IMR-90 (cell line): ENCODE results near the gene NRP1. TPM values are rescaled to one million over a fixed set of nuclear protein-coding genes. Genes with fewer than 3 reads are reported as not detected.

ENCODE experiments used
- ATAC-seq: fragments of 200-7000 bp; cut with Tn5 transposase; 2 replicates; pipeline ENCODE4 v1.9.1; 2020; ENCODE audit warnings: low read depth, mild to moderate bottlenecking, moderate library complexity
- BruUV-seq: library from RNA; stranded (reverse); fragments of 400-500 nt; replicated peaks from 2 replicates; lab custom pipeline; 2021; lab: Mats Ljungman, UMichigan
- CTCF ChIA-PET: fragments of 300-600 bp; formaldehyde crosslinking; extraction: SDS; loops from one replicate; lab custom pipeline; 2021; ENCODE audit warnings: antibody characterized with exemption; lab: Yijun Ruan, JAX
- POLR2A ChIA-PET: fragments of 300-600 bp; sonication (Branson Sonifier 250); formaldehyde crosslinking; loops from one replicate; lab custom pipeline; 2022; ENCODE audit warnings: antibody characterized with exemption; ENCODE audit not compliant: unreplicated experiment; lab: Charles Lee
- DNase-seq: peaks from one replicate; pipeline ENCODE4 v3.0.0; 2013
- H2AFZ ChIP-seq: replicated peaks from 2 replicates; pipeline ENCODE3; 2013; ENCODE audit warnings: low read length, mild to moderate bottlenecking; ENCODE audit not compliant: poor library complexity
- H2AK5ac ChIP-seq: 2 replicates; pipeline ENCODE4 v1.6.1; 2013; ENCODE audit warnings: low read depth, low read length, inconsistent platforms
- H2AK9ac ChIP-seq: replicated peaks from 2 replicates; pipeline ENCODE3; 2013; ENCODE audit warnings: mild to moderate bottlenecking, low read depth, low read length, moderate library complexity; ENCODE audit not compliant: poor library complexity
- H2BK120ac ChIP-seq: 2 replicates; pipeline ENCODE4 v1.6.1; 2013; ENCODE audit warnings: low read depth, low read length, inconsistent platforms
- H2BK15ac ChIP-seq: 3 replicates; pipeline ENCODE4 v1.6.1; 2013; ENCODE audit warnings: low read depth, low read length, inconsistent platforms
- H2BK20ac ChIP-seq: 2 replicates; pipeline ENCODE4 v1.6.1; 2013; ENCODE audit warnings: low read depth, mild to moderate bottlenecking, inconsistent platforms, low read length, moderate library complexity
- H2BK5ac ChIP-seq: 2 replicates; pipeline ENCODE4 v1.6.1; 2013; ENCODE audit warnings: mild to moderate bottlenecking, low read depth, low read length, inconsistent platforms; ENCODE audit not compliant: poor library complexity, severe bottlenecking
- H3K14ac ChIP-seq: replicated peaks from 2 replicates; pipeline ENCODE4 v1.6.1; 2013; ENCODE audit warnings: low read depth, low read length, inconsistent platforms
- H3K18ac ChIP-seq: 2 replicates; pipeline ENCODE4 v1.6.1; 2013; ENCODE audit warnings: low read depth, low read length, control low read depth
- H3K23ac ChIP-seq: 2 replicates; pipeline ENCODE4 v1.6.1; 2013; ENCODE audit warnings: low read depth, low read length, inconsistent platforms
- H3K27ac ChIP-seq: 2 replicates; pipeline ENCODE4 v1.5.1; 2013; ENCODE audit warnings: mild to moderate bottlenecking, control low read depth, low read length; ENCODE audit not compliant: insufficient read depth
- H3K27me3 ChIP-seq: 2 replicates; pipeline ENCODE4 v1.6.1; 2013; ENCODE audit warnings: low read length; ENCODE audit not compliant: control insufficient read depth, insufficient read depth
- H3K36me3 ChIP-seq: 2 replicates; pipeline ENCODE4 v1.6.1; 2013; ENCODE audit warnings: low read length, mixed read lengths; ENCODE audit not compliant: control insufficient read depth, insufficient read depth
- H3K4ac ChIP-seq: 2 replicates; pipeline ENCODE4 v1.6.1; 2013; ENCODE audit warnings: low read depth, low read length, inconsistent platforms
- H3K4me1 ChIP-seq: 2 replicates; pipeline ENCODE4 v1.6.1; 2013; ENCODE audit warnings: low read length, mixed read lengths; ENCODE audit not compliant: control insufficient read depth, insufficient read depth
- H3K4me2 ChIP-seq: 2 replicates; pipeline ENCODE4 v1.6.1; 2013; ENCODE audit warnings: low read depth, mild to moderate bottlenecking, control low read depth, low read length, moderate library complexity
- H3K4me3 ChIP-seq: 2 replicates; pipeline ENCODE4 v1.5.1; 2013; ENCODE audit warnings: low read depth, mild to moderate bottlenecking, control low read depth, low read length, moderate library complexity; ENCODE audit not compliant: insufficient read depth
- H3K56ac ChIP-seq: 2 replicates; pipeline ENCODE4 v1.6.1; 2013; ENCODE audit warnings: low read length, inconsistent platforms; ENCODE audit not compliant: insufficient read depth; ENCODE audit errors: extremely low read depth
- H3K79me1 ChIP-seq, 2 experiments: 2 replicates each; pipeline ENCODE4 v1.6.1; 2013; ENCODE audit warnings: low read length in 2 of 2, inconsistent platforms in 1 of 2, low read depth in 1 of 2
- H3K9ac ChIP-seq: 2 replicates; pipeline ENCODE4 v1.6.1; 2013; ENCODE audit warnings: low read depth, low read length, control low read depth
- H3K9me1 ChIP-seq: 2 replicates; pipeline ENCODE4 v1.6.1; 2013; ENCODE audit warnings: low read length, inconsistent platforms; ENCODE audit not compliant: insufficient read depth
- H3K9me3 ChIP-seq: 2 replicates; pipeline ENCODE4 v1.6.1; 2013; ENCODE audit warnings: low read length; ENCODE audit not compliant: control insufficient read depth, insufficient read depth
- H4K20me1 ChIP-seq: 2 replicates; pipeline ENCODE4 v1.6.1; 2013; ENCODE audit warnings: low read length, inconsistent platforms; ENCODE audit not compliant: insufficient read depth
- H4K5ac ChIP-seq: 2 replicates; pipeline ENCODE4 v1.6.1; 2013; ENCODE audit warnings: mild to moderate bottlenecking, low read depth, low read length, control low read depth
- H4K8ac ChIP-seq, 2 experiments: 2 replicates each; pipeline ENCODE4 v1.6.1; 2013; ENCODE audit warnings: low read depth in 2 of 2, low read length in 2 of 2, control low read depth in 1 of 2, inconsistent platforms in 1 of 2
- H4K91ac ChIP-seq: 2 replicates; pipeline ENCODE4 v1.6.1; 2013; ENCODE audit warnings: low read depth, low read length, inconsistent platforms; ENCODE audit not compliant: insufficient read depth
- BHLHE40 ChIP-seq: fragments of 150-350 bp; IDR thresholded peaks from 2 replicates; pipeline ENCODE4 v1.6.1; 2016; ENCODE audit warnings: mild to moderate bottlenecking, low read depth, low read length
- CEBPB ChIP-seq: IDR thresholded peaks from 2 replicates; pipeline ENCODE4 v1.6.1; 2012; ENCODE audit warnings: low read depth, low read length, improper control_type of control experiment
- CHD1 ChIP-seq: IDR thresholded peaks from 2 replicates; pipeline ENCODE4 v1.6.1; 2012; ENCODE audit warnings: low read depth, low read length, improper control_type of control experiment
- FOS ChIP-seq: fragments of 150-350 bp; IDR thresholded peaks from 2 replicates; pipeline ENCODE4 v1.6.1; 2016; ENCODE audit warnings: low read depth, low read length
- MAFK ChIP-seq: IDR thresholded peaks from 2 replicates; pipeline ENCODE4 v1.6.1; 2012; ENCODE audit warnings: low read depth, low read length, improper control_type of control experiment
- MAZ ChIP-seq: IDR thresholded peaks from 2 replicates; pipeline ENCODE4 v1.6.1; 2012; ENCODE audit warnings: low read depth, mild to moderate bottlenecking, low read length, improper control_type of control experiment, moderate library complexity, borderline replicate concordance
- MXI1 ChIP-seq: IDR thresholded peaks from 2 replicates; pipeline ENCODE4 v1.6.1; 2012; ENCODE audit warnings: low read depth, mild to moderate bottlenecking, low read length, moderate library complexity, borderline replicate concordance
- NFE2L2 ChIP-seq: fragments of 150-350 bp; IDR thresholded peaks from 2 replicates; pipeline ENCODE4 v1.6.1; 2016; ENCODE audit warnings: low read depth, mild to moderate bottlenecking, low read length
- POLR2A ChIP-seq: IDR thresholded peaks from 2 replicates; pipeline ENCODE4 v1.6.1; 2012; ENCODE audit warnings: mild to moderate bottlenecking, low read depth, low read length
- RAD21 ChIP-seq: IDR thresholded peaks from 2 replicates; pipeline ENCODE4 v1.6.1; 2012; ENCODE audit warnings: low read length, improper control_type of control experiment
- RCOR1 ChIP-seq: IDR thresholded peaks from 2 replicates; pipeline ENCODE4 v1.6.1; 2012; ENCODE audit warnings: mild to moderate bottlenecking, low read length, improper control_type of control experiment; ENCODE audit not compliant: insufficient replicate concordance
- RFX5 ChIP-seq: IDR thresholded peaks from 2 replicates; pipeline ENCODE4 v1.8.0; 2012; ENCODE audit warnings: low read depth, mild to moderate bottlenecking, low read length, moderate library complexity
- SMC3 ChIP-seq: fragments of 150-350 bp; IDR thresholded peaks from 2 replicates; pipeline ENCODE4 v1.6.1; 2016; ENCODE audit warnings: low read depth, mild to moderate bottlenecking, antibody characterized with exemption, low read length, moderate library complexity
- WGBS, 2 experiments: methylation state at CpG; one replicate each; pipeline versions ENCODE4 v1.1.5 to v1.1.7; 2013; ENCODE audit warnings: missing lambda C conversion rate in 2 of 2; ENCODE audit not compliant: insufficient read length in 1 of 2; ENCODE audit errors: extremely low coverage in 2 of 2; 5-methylcytosine and 5-hydroxymethylcytosine counted together
- dilution Hi-C: fragments of 300-500 bp; cut with HindIII; formaldehyde crosslinking; loops from one replicate; pipeline ENCODE4 v1.14.3; 2018; ENCODE audit warnings: low sequenced_read_pairs; ENCODE audit not compliant: unreplicated experiment
- in situ Hi-C: fragments of 300-500 bp; cut with MboI; formaldehyde crosslinking; loops from 3 replicates; pipeline ENCODE4 v1.14.3; 2019; ENCODE audit warnings: low sequenced_read_pairs, inconsistent platforms, mixed read lengths
- intact Hi-C: fragments of 100-400 bp; cut with micrococcal nuclease; formaldehyde crosslinking; loops from 2 replicates; pipeline ENCODE4 v1.10.0; 2022
- polyA plus RNA-seq, 3 experiments: library from polyadenylated mRNA; depleted of rRNA; stranded (reverse); fragments of >200 nt; gene quantifications; 2 replicates each; pipeline ENCODE4 v1.2.3, GENCODE V29; 2012; ENCODE audit warnings: low replicate concordance in 1 of 3
- total RNA-seq: library from RNA; depleted of rRNA; stranded (reverse); fragments of >200 nt; gene quantifications from 2 replicates; pipeline ENCODE4 v1.2.3, GENCODE V29; 2012
- TF ChIP-seq, protein P1 (sequence below): conservative IDR thresholded peaks from 2 replicates; pipeline ENCODE4 v1.5.1; 2012; ENCODE audit warnings: mild to moderate bottlenecking, low read depth, low read length, improper control_type of control experiment
- TF ChIP-seq, protein P2 (sequence below): fragments of 150-350 bp; IDR thresholded peaks from 2 replicates; pipeline ENCODE4 v1.6.1; 2017; ENCODE audit warnings: mild to moderate bottlenecking, antibody characterized with exemption, low read length, low read depth
- TF ChIP-seq, protein P3 (sequence below): fragments of 150-350 bp; IDR thresholded peaks from 2 replicates; pipeline ENCODE4 v1.6.1; 2016; ENCODE audit warnings: low read depth, mild to moderate bottlenecking, low read length, moderate library complexity, borderline replicate concordance

Gene NRP1
- total and polyA plus RNA-seq, 2 of the 4 experiments (the other 2 are of a cell fraction) = 108 to 227 TPM

- Histone ChIP-seq H3K4me2 (no peak overlapping the region), H3K14ac (no peak overlapping the region), H3K79me1 (peaks cover 11 to 21% of the 10 kb centered on the region in 2 experiments; a peak in 2 of 4 replicates), H4K91ac (no peak overlapping the region), H3K4ac (no peak overlapping the region), H2BK5ac (no peak overlapping the region), H2AK9ac (no peak overlapping the region), H2BK15ac (no peak overlapping the region), H3K36me3 (peaks cover 38% of the 10 kb centered on the region), H4K5ac (no peak overlapping the region), H2BK20ac (no peak overlapping the region), H3K4me1 (peaks cover 10% of the 10 kb centered on the region), H3K4me3 (no peak overlapping the region), H2AK5ac (no peak overlapping the region), H3K18ac (no peak overlapping the region), H3K27me3 (no peaks in the 10 kb centered on the region), H3K27ac (no peak overlapping the region), H3K9me1 (peaks cover 24% of the 10 kb centered on the region), H3K23ac (no peak overlapping the region), H4K20me1 (no peaks in the 10 kb centered on the region), H2AFZ (no peak overlapping the region), H2BK120ac (no peak overlapping the region), H3K9ac (no peak overlapping the region), H3K9me3 (no peaks in the 10 kb centered on the region), H4K8ac (no peak overlapping the region), H3K56ac (no peak overlapping the region)
- no CpG with 5 or more reads among the region's 1 CpG for WGBS, 2 experiments
- TF ChIP-seq, protein P1, sequence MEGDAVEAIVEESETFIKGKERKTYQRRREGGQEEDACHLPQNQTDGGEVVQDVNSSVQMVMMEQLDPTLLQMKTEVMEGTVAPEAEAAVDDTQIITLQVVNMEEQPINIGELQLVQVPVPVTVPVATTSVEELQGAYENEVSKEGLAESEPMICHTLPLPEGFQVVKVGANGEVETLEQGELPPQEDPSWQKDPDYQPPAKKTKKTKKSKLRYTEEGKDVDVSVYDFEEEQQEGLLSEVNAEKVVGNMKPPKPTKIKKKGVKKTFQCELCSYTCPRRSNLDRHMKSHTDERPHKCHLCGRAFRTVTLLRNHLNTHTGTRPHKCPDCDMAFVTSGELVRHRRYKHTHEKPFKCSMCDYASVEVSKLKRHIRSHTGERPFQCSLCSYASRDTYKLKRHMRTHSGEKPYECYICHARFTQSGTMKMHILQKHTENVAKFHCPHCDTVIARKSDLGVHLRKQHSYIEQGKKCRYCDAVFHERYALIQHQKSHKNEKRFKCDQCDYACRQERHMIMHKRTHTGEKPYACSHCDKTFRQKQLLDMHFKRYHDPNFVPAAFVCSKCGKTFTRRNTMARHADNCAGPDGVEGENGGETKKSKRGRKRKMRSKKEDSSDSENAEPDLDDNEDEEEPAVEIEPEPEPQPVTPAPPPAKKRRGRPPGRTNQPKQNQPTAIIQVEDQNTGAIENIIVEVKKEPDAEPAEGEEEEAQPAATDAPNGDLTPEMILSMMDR = no peak
- TF ChIP-seq CEBPB (no peak), MAZ (no peak), MAFK (no peak), RFX5 (no peak), NFE2L2 (no peak), MXI1 (no peak), FOS (no peak), CHD1 (no peak), BHLHE40 (no peak), SMC3 (no peak), RCOR1 (no peak), RAD21 (no peak), POLR2A (no peak)
- TF ChIP-seq, protein P2, sequence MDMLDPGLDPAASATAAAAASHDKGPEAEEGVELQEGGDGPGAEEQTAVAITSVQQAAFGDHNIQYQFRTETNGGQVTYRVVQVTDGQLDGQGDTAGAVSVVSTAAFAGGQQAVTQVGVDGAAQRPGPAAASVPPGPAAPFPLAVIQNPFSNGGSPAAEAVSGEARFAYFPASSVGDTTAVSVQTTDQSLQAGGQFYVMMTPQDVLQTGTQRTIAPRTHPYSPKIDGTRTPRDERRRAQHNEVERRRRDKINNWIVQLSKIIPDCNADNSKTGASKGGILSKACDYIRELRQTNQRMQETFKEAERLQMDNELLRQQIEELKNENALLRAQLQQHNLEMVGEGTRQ = no peak
- TF ChIP-seq, protein P3, sequence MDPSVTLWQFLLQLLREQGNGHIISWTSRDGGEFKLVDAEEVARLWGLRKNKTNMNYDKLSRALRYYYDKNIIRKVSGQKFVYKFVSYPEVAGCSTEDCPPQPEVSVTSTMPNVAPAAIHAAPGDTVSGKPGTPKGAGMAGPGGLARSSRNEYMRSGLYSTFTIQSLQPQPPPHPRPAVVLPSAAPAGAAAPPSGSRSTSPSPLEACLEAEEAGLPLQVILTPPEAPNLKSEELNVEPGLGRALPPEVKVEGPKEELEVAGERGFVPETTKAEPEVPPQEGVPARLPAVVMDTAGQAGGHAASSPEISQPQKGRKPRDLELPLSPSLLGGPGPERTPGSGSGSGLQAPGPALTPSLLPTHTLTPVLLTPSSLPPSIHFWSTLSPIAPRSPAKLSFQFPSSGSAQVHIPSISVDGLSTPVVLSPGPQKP = no peak
- in situ Hi-C loops = no loop called here
- dilution Hi-C loops = no loop called here
- no peak for ATAC-seq
- ChIA-PET POLR2A (no interaction called here), CTCF (interaction anchor here (1.8 kb wide), 1 partner anchor 9 kb away, joined by 7 read pairs; no protein-coding TSS in a partner anchor)
- no TSS peak for BruUV-seq
- DNase-seq = no peak
- intact Hi-C loops = no loop called here
These were observed 150.8 kb downstream of the NRP1 start for GRCh38 chr10:33183655-33184054.
